ENCODE measurements around the gene STK33.

STK33 gene

GRCh38 chr11:8527939-8528338 lies 66.1 kb downstream of the STK33 start:
- DNase-seq (ENCODE audit: insufficient read length, low spot score) (no peak), FAIRE-seq (peak; percentile 75)
- no peak for TF ChIP-seq CTCF (IDR thresholded peaks at IDR 0.05; ENCODE audit: insufficient read depth, missing control alignments)

DNA sequence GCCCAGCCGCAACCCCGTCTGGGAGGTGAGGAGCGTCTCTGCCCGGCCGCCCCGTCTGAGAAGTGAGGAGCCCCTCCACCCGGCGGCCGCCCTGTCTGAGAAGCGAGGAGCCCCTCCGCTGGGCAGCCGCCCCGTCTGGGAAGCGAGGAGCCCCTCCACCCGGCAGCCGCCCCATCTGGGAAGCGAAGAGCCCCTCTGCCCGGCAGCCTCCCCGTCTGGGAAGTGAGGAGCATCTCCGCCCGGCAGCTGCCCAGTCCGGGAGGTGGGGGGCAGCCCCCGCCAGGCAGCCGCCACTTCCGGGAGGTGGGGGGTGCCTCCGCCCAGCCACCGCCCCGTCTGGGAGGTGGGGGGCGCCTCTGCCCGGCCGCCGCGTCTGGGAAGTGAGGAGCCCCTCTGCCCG lies 70.6 kb downstream of the STK33 start:
- no peak for TF ChIP-seq CTCF (IDR thresholded peaks at IDR 0.05; ENCODE audit: insufficient read depth, missing control alignments)
- no peak for FAIRE-seq
- no peak for DNase-seq (ENCODE audit: insufficient read length, low spot score)

DNA sequence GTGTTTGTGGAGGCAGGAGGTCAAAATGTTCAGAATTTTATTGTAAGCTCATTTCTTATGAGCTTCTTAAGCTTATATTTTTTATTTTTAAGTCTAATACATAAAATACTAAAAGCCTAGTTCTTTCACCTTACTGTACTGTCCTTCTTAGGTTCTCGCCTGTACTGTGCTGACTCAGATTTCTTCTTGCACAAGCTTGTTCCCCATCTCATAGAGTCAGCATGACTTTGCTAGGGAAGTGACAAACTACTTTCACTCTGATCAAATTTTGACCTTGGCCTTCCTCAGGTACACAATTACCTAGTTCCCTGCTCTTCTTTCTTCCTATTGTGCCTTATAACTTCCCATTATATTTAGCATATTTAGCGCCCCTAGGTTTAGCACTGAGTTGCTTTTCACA lies 81.5 kb downstream of the STK33 start:
- DNase-seq (ENCODE audit: insufficient read length, low spot score) (no peak), FAIRE-seq (no peak)
- no peak for TF ChIP-seq CTCF (IDR thresholded peaks at IDR 0.05; ENCODE audit: insufficient read depth, missing control alignments)

DNA sequence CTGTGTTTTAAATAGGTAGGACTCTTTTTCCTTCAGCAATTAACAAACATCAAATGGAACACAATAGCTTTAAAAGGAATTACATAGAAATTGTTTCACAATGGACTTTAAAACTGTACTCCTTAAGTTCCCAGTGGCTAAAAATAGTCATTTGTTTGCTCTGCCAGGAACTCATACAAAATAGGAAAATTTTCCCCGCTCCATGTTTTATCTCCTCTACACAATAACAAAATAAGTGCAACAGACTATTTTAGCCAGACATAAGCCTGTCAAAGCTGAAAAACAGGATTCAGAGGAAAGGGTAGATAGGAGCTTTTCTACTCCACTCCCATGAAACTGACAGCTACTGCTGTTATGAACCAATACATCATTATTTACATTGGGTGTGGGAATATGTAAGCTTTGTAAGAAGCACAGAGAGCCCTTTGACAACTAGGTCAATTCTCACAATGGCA lies 90.1 kb downstream of the STK33 start:
- FAIRE-seq (peak; percentile 29), DNase-seq (ENCODE audit: insufficient read length, low spot score) (no peak)
- TF ChIP-seq CTCF (IDR thresholded peaks at IDR 0.05; ENCODE audit: insufficient read depth, missing control alignments) = no peak

DNA sequence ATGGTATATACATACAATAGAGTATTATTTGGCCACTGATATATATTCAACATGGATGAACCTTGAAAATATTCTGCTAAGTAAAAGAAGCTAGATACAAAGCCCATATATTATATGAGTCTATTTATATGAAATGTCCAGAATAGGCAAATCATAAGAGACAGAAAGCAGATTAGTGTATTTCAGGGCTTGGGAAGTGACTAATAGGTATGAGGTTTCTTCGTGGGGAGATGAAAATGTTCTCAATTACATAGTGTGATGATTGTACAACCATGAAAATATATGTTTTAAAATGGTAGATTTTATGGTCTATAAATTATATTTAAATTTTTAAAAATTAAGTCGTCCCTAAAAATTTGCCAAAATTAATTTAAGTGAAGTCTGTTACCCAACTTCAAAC lies 92.2 kb downstream of the STK33 start:
- DNase-seq (ENCODE audit: insufficient read length, low spot score) (no peak), FAIRE-seq (no peak)
- no peak for TF ChIP-seq CTCF (IDR thresholded peaks at IDR 0.05; ENCODE audit: insufficient read depth, missing control alignments)

- DNase-seq (ENCODE audit: insufficient read length, low spot score) (no peak), FAIRE-seq (no peak)
- TF ChIP-seq CTCF (IDR thresholded peaks at IDR 0.05; ENCODE audit: insufficient read depth, missing control alignments) = no peak
These were observed 105.6 kb downstream of the STK33 start for GRCh38 chr11:8488395-8488794.

GRCh38 chr11:8487261-8487660 lies 106.8 kb downstream of the STK33 start:
- no peak for TF ChIP-seq CTCF (IDR thresholded peaks at IDR 0.05; ENCODE audit: insufficient read depth, missing control alignments)
- FAIRE-seq (no peak), DNase-seq (ENCODE audit: insufficient read length, low spot score) (no peak)
